T-cell (primary cell): ENCODE measurements around the gene CCDC157. TPM values are rescaled to one million over a fixed set of nuclear protein-coding genes. Genes with fewer than 3 reads are reported as not detected.
"Not testable (repeated sequence)": the region's sequence is repeated elsewhere in the genome, so short reads cannot be mapped to it uniquely, and the experiment has no call there.

ENCODE experiments used
- ATAC-seq, 4 experiments: fragments of 200-7000 bp in 3 of 4; fragments of 150-1000 bp in 1 of 4; cut with Tn5 transposase; replicated peaks in 1 of 4; 1 replicate in 3 of 4; 2 replicates in 1 of 4; pipeline ENCODE4 v1.10.0; 2021; ENCODE audit warnings: moderate library complexity in 3 of 4, mild to moderate bottlenecking in 2 of 4, moderate number of reproducible peaks in 1 of 4
- CTCF ChIA-PET, 2 donors: fragments of 300-600 bp; sonication (Branson Sonifier 250); formaldehyde crosslinking; loops; one replicate each; lab custom pipeline; 2022; ENCODE audit warnings: antibody characterized with exemption in 2 of 2; lab: Charles Lee
- POLR2A ChIA-PET, 2 donors: fragments of 300-600 bp; sonication (Branson Sonifier 250); formaldehyde crosslinking; loops; one replicate each; lab custom pipeline; 2022; ENCODE audit warnings: antibody characterized with exemption in 2 of 2; lab: Charles Lee
- DNase-seq, 35 experiments: peaks; one replicate each; pipeline versions ENCODE4 v3.0.0 to v3.0.0-alpha.2; 2013 to 2023
- H3K27ac ChIP-seq: one replicate; pipeline ENCODE4 v1.5.1; 2013; ENCODE audit warnings: low read length
- H3K27me3 ChIP-seq, 2 experiments: replicated peaks in 1 of 2; 1 replicate in 1 of 2; 2 replicates in 1 of 2; pipeline versions ENCODE4 v1.6.1 to v1.7.0; 2013; ENCODE audit warnings: low read length in 1 of 2, mixed read lengths in 1 of 2; ENCODE audit not compliant: control insufficient read depth in 2 of 2, insufficient read depth in 2 of 2; ENCODE audit errors: extremely low read depth in 1 of 2
- H3K36me3 ChIP-seq, 2 donors: 1 replicate in 1 of 2; 2 replicates in 1 of 2; pipeline versions ENCODE4 v1.6.1 to v1.7.0; 2013; ENCODE audit warnings: low read length in 1 of 2; ENCODE audit not compliant: control insufficient read depth in 2 of 2, insufficient read depth in 1 of 2; ENCODE audit errors: extremely low read depth in 1 of 2
- H3K4me1 ChIP-seq, 2 experiments: 1 replicate in 1 of 2; 2 replicates in 1 of 2; pipeline versions ENCODE4 v1.6.1 to v1.7.0; 2013; ENCODE audit warnings: low read length in 2 of 2, mixed read lengths in 1 of 2; ENCODE audit not compliant: insufficient read depth in 2 of 2, control insufficient read depth in 1 of 2; ENCODE audit errors: extremely low read depth in 1 of 2
- H3K4me3 ChIP-seq, 2 donors: 1 replicate in 1 of 2; 2 replicates in 1 of 2; pipeline versions ENCODE4 v1.5.1 to v1.7.0; 2013; ENCODE audit warnings: mild to moderate bottlenecking in 2 of 2, low read length in 1 of 2, moderate library complexity in 1 of 2; ENCODE audit not compliant: control insufficient read depth in 1 of 2; ENCODE audit errors: extremely low read depth in 1 of 2
- H3K9me3 ChIP-seq: 2 replicates; pipeline ENCODE4 v1.7.0; 2013
- H3K27ac Mint-ChIP-seq, 2 donors: one replicate each; pipeline ENCODE4 v1.8.0; 2020 to 2021; ENCODE audit warnings: mild to moderate bottlenecking in 2 of 2, mixed read lengths in 2 of 2
- H3K27me3 Mint-ChIP-seq, 2 donors: one replicate each; pipeline ENCODE4 v1.8.0; 2021 to 2022; ENCODE audit warnings: mixed read lengths in 2 of 2
- H3K36me3 Mint-ChIP-seq: one replicate; pipeline ENCODE4 v1.8.0; 2021; ENCODE audit warnings: mixed read lengths
- H3K4me1 Mint-ChIP-seq, 3 donors: one replicate each; pipeline ENCODE4 v1.8.0; 2020 to 2022; ENCODE audit warnings: mixed read lengths in 3 of 3, mild to moderate bottlenecking in 1 of 3
- H3K4me3 Mint-ChIP-seq, 3 donors: one replicate each; pipeline ENCODE4 v1.8.0; 2020 to 2022; ENCODE audit warnings: mild to moderate bottlenecking in 3 of 3, mixed read lengths in 3 of 3, moderate library complexity in 3 of 3
- H3K9me3 Mint-ChIP-seq, 3 donors: one replicate each; pipeline ENCODE4 v1.8.0; 2020 to 2022; ENCODE audit warnings: mixed read lengths in 3 of 3
- WGBS: methylation state at CpG from one replicate; pipeline ENCODE4 v1.1.5; 2013; ENCODE audit warnings: missing lambda C conversion rate; ENCODE audit not compliant: insufficient coverage; 5-methylcytosine and 5-hydroxymethylcytosine counted together
- total RNA-seq, 35 experiments: library from RNA in 6 of 35; stranded (reverse) in 6 of 35; fragments of 120-200 nt in 1 of 35; gene quantifications; one replicate each; pipeline versions ENCODE4 v1.2.1 to v1.2.4 and lab custom pipeline; 2013 to 2026

The CCDC157 gene
- total RNA-seq, 5 donors from 2014 or later (not counting 1 experiment from before 2014, with no cell fraction given), result 4.6 to 10.9 (median 5.1) TPM

DNA sequence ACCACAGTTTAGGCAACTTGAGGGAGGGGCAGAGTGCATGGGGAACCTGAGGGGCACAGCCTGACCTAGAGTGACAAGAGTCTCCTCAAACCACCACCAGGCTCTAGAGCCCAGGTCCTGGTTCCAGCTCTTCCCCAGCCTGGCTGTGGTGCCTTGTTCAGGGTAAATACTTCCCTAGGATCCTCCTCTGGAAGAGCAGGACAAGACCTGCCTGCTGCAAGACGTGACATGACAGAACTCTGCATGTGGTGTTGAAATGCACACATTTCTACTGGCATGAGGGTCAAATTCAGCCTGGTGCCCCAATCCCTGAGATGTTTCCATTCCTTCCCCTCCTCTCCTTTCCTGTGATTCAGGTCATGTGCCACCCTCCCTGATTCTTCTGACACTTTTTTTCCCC, 43.4 kb downstream of the CCDC157 start:
- Histone ChIP-seq H3K27me3 (peaks cover 0 to 34% of the 10 kb centered on the region in 2 experiments), H3K4me1 (peaks cover 21 to 34% of the 10 kb centered on the region in 2 experiments), H3K9me3 (no peaks in the 10 kb centered on the region), H3K36me3 (no peaks in the 10 kb centered on the region), H3K27ac (no peak overlapping the region), H3K4me3 (no peak overlapping the region)
- CTCF ChIA-PET, result no interaction called here
- ATAC-seq, result no peak
- H3K27ac Mint-ChIP-seq, result peak overlapping the region in 1 of 2 donors; percentile 87
- DNase-seq, result no peak
- POLR2A ChIA-PET, result interaction anchor here (0.6 kb wide), 3 partner anchors 20 to 85 kb away, joined by 3 to 8 read pairs (median 4); no protein-coding TSS in a partner anchor
- no CpG with 5 or more reads among the region's 1 CpG for WGBS
- H3K36me3 Mint-ChIP-seq, result peaks cover 2% of the 10 kb centered on the region
- H3K4me3 Mint-ChIP-seq, result no peak overlapping the region
- H3K27me3 Mint-ChIP-seq, result peaks cover 0 to 7% of the 10 kb centered on the region in 2 donors
- no peaks in the 10 kb centered on the region for H3K9me3 Mint-ChIP-seq
- peaks cover 32 to 36% (median 32%) of the 10 kb centered on the region in 3 donors for H3K4me1 Mint-ChIP-seq

DNA sequence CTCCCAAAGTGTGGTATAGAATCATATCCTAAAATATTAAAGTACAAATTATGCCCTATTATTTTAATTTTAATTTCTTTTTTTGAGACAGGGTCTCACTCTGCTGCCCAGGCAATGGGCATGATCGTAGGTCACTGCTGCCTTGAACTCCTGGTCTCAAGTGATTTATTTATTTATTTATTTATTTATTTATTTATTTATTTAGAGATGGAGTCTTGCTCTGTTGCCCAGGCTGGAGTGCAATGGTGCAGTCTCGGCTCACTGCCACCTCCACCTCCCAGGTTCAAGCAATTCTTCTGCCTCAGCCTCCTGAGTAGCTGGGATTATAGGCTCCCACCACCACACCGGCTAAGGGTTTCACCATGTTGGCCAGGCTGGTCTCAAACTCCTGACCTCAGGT, 44.2 kb downstream of the CCDC157 start:
- DNase-seq, H3K27ac ChIP-seq, H3K9me3 Mint-ChIP-seq, H3K4me3 ChIP-seq, H3K27ac Mint-ChIP-seq, H3K27me3 Mint-ChIP-seq, POLR2A ChIA-PET, H3K36me3 Mint-ChIP-seq, H3K4me3 Mint-ChIP-seq, H3K36me3 ChIP-seq, H3K9me3 ChIP-seq, ATAC-seq: not testable (repeated sequence)
- whole genome bisulfite sequencing, result no CpG with 5 or more reads among the region's 3 CpGs
- H3K4me1 Mint-ChIP-seq, result peaks cover 26 to 29% (median 27%) of the 10 kb centered on the region in 3 donors
- H3K4me1 ChIP-seq, result peaks cover 19 to 32% of the 10 kb centered on the region in 2 experiments
- H3K27me3 ChIP-seq, result peaks cover 0 to 28% of the 10 kb centered on the region in 2 experiments
- CTCF ChIA-PET, result interaction anchor here in 1 of 2 donors (0.7 kb wide), 1 partner anchor 383 kb away, joined by 3 read pairs; no protein-coding TSS in a partner anchor

DNA sequence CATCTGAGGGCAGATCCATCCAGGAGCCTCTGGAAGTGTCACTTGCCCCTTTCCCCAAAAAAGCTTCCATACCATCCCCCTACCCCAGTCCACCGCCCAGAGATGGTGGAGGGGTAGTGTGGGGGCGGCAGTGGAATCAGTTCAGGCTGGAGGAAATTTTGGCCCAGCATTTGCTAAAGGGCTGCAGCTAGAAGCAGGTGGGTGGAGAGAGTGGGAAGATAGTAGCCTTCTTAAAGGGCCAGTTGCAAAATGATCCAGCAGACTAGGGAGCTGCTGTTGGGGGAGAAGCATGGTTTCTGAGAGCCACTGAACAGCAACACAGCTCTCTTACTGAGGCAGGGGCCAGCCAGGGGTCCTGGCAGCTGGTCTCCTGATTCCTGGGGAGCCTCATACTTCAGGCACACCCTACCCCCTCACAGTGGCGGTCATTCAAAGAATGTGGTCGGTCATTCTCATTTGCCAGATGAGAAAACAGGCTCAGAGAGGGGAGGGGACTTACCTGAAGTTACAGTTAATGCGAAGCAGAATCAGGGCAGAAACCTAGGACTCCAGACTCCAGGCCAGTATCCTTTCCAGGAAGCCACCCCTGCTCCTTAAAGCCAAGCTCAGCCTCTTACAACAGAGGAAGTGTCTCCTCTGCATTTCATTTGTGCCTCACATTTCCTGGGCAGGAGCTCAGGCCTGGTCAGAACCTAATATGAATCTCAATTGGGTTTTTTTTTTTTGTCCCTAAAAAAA, 45.4 kb downstream of the CCDC157 start:
- WGBS, result 90% methylated on average over 2 of the region's 5 CpGs
- H3K4me3 Mint-ChIP-seq, result no peak overlapping the region
- H3K4me1 ChIP-seq, result peaks cover 12 to 20% of the 10 kb centered on the region in 2 experiments
- CTCF ChIA-PET, result interaction anchor here in 1 of 2 donors (0.6 to 0.9 kb wide), 2 partner anchors 10 to 200 kb away, joined by 3 to 4 read pairs; no protein-coding TSS in a partner anchor
- H3K4me1 Mint-ChIP-seq, result peaks cover 18 to 20% (median 19%) of the 10 kb centered on the region in 3 donors
- DNase-seq (no peak), ATAC-seq (no peak)
- H3K36me3 ChIP-seq, result peaks cover 3 to 5% of the 10 kb centered on the region in 2 donors
- POLR2A ChIA-PET, result interaction anchor here (0.6 kb wide), 3 partner anchors 10 to 83 kb away, joined by 3 to 6 read pairs (median 6); no protein-coding TSS in a partner anchor
- H3K36me3 Mint-ChIP-seq, result peaks cover 10% of the 10 kb centered on the region
- H3K4me3 ChIP-seq, result no peak overlapping the region
- no peaks in the 10 kb centered on the region for H3K9me3 Mint-ChIP-seq
- H3K27me3 Mint-ChIP-seq, result peaks cover 0 to 4% of the 10 kb centered on the region in 2 donors
- peak overlapping the region in 1 of 2 donors; percentile 28 for H3K27ac Mint-ChIP-seq
- no peak overlapping the region for H3K27ac ChIP-seq
- H3K27me3 ChIP-seq, result peaks cover 0 to 18% of the 10 kb centered on the region in 2 experiments
- no peaks in the 10 kb centered on the region for H3K9me3 ChIP-seq

DNA sequence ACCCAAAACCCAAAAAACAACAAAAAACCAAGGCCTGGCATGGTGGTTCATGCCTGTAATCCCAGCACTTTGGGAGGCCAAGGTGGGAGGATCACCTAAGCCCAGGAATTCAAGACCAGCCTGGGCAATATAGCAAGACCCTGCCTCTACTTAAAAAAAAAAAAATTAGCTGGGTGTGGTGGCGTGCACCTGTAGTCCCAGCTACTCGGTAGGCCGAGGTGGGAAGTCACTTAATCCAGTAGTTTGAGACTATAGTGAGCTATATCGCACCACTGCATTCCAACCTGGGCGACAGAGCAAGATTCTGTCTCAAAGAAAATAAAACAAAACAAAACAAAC, 45.9 kb downstream of the CCDC157 start:
- H3K4me3 Mint-ChIP-seq, H3K9me3 Mint-ChIP-seq, ATAC-seq, H3K27ac Mint-ChIP-seq, H3K4me3 ChIP-seq, H3K9me3 ChIP-seq, DNase-seq, H3K36me3 ChIP-seq, H3K27ac ChIP-seq, H3K27me3 Mint-ChIP-seq: not testable (repeated sequence)
- WGBS, result no CpG with 5 or more reads among the region's 5 CpGs
- Mint-ChIP-seq H3K4me1 (peaks cover 15 to 17% (median 15%) of the 10 kb centered on the region in 3 donors), H3K36me3 (peaks cover 12% of the 10 kb centered on the region)
- Histone ChIP-seq H3K4me1 (peaks cover 10 to 15% of the 10 kb centered on the region in 2 experiments), H3K27me3 (peaks cover 0 to 13% of the 10 kb centered on the region in 2 experiments)
- POLR2A ChIA-PET, result interaction anchor here (0.6 kb wide), 3 partner anchors 11 to 83 kb away, joined by 3 to 6 read pairs (median 6); no protein-coding TSS in a partner anchor
- CTCF ChIA-PET, result interaction anchor here in 1 of 2 donors (0.9 kb wide), 1 partner anchor 9 kb away, joined by 3 read pairs; no protein-coding TSS in a partner anchor

DNA sequence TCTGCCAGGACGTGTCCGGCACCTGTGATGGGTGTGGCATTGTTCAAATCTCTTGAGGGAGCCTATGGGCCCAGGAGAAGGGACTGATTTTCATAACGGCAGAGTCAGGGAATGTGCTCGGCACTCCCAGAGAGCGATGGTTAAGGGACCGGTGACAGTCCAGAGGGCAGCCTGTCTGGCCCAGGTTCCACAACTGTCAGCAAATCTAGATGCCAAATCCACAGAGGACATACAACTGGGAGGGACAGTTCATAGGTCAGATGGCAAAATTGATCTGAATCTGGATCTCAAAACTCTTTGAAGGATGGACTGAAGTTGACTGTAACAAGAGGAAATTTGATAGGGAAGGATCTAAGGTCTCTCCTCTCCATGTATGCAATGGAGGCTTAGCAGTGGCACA, 47.5 kb downstream of the CCDC157 start:
- no peak for ATAC-seq
- WGBS, result 87% methylated on average over 6 of the region's 6 CpGs
- DNase-seq, result no peak
- Histone ChIP-seq H3K36me3 (peaks cover 11% of the 10 kb centered on the region in 2 donors), H3K4me3 (no peak overlapping the region), H3K27me3 (no peaks in the 10 kb centered on the region), H3K4me1 (no peaks in the 10 kb centered on the region), H3K27ac (no peak overlapping the region), H3K9me3 (no peaks in the 10 kb centered on the region)
- H3K4me1 Mint-ChIP-seq, result peaks cover 0 to 3% (median 0%) of the 10 kb centered on the region in 3 donors
- ChIA-PET CTCF (interaction anchor here in 1 of 2 donors (0.7 kb wide), 1 partner anchor 15 kb away, joined by 4 read pairs; no protein-coding TSS in a partner anchor), POLR2A (no interaction called here)
- H3K9me3 Mint-ChIP-seq, result no peaks in the 10 kb centered on the region
- H3K27me3 Mint-ChIP-seq, result no peaks in the 10 kb centered on the region
- H3K4me3 Mint-ChIP-seq, result no peak overlapping the region
- H3K27ac Mint-ChIP-seq, result peak overlapping the region in 1 of 2 donors; percentile 6
- peaks cover 11% of the 10 kb centered on the region for H3K36me3 Mint-ChIP-seq

DNA sequence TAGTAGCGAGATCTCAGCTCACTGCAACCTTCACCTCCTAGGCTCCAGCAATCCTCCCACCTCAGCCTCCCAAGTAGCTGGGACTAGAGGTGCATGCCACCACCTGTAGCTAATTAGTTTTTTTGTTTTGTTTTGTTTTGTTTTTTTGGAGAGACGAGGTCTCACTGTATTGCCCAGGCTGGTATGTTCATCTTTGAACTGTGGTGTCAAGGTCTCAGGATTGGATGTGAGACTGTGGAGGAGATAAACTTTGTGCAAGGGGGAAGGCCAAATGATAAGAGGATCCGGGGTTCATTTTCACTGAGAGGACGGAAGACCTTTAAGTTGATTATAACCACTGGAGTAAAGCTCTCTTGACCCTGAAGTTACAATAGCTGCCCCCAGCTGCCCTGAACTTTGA, 48.9 kb downstream of the CCDC157 start:
- Mint-ChIP-seq H3K36me3 (peaks cover 13% of the 10 kb centered on the region), H3K4me1 (peaks cover 0 to 3% (median 0%) of the 10 kb centered on the region in 3 donors), H3K27me3 (no peaks in the 10 kb centered on the region), H3K27ac (no peak overlapping the region), H3K9me3 (no peaks in the 10 kb centered on the region), H3K4me3 (no peak overlapping the region)
- WGBS, result 89% methylated on average over 1 of the region's 4 CpGs
- ChIA-PET POLR2A (no interaction called here), CTCF (interaction anchor here (0.5 to 0.6 kb wide), 3 partner anchors 36 to 78 kb away, joined by 3 read pairs; no protein-coding TSS in a partner anchor)
- DNase-seq (no peak), ATAC-seq (no peak)
- no peak overlapping the region for H3K4me3 ChIP-seq
- H3K9me3 ChIP-seq, result no peaks in the 10 kb centered on the region
- H3K27ac ChIP-seq, result no peak overlapping the region
- peaks cover 11 to 16% of the 10 kb centered on the region in 2 donors for H3K36me3 ChIP-seq
- no peaks in the 10 kb centered on the region for H3K27me3 ChIP-seq
- H3K4me1 ChIP-seq, result no peaks in the 10 kb centered on the region
